Ovary (tissue), 9 donors: ENCODE results near the gene GRM8. TPM values are rescaled to one million over a fixed set of nuclear protein-coding genes. Genes with fewer than 3 reads are reported as not detected.

ENCODE experiments used
- DNase-seq, 5 donors: peaks; one replicate each; pipeline ENCODE4 v3.0.0-alpha.2; 2019 to 2020
- H3K27ac ChIP-seq, 2 donors: fragments of 200-600 bp; one replicate each; pipeline versions ENCODE4 v1.5.1 to v1.8.0; 2019 to 2022
- H3K27me3 ChIP-seq: fragments of 200-600 bp; one replicate; pipeline ENCODE4 v1.8.0; 2022
- H3K36me3 ChIP-seq: fragments of 200-600 bp; sonication (generic); one replicate; pipeline ENCODE4 v1.5.1; 2019
- H3K4me1 ChIP-seq: one replicate; pipeline ENCODE4 v1.8.1; 2013; ENCODE audit warnings: mild to moderate bottlenecking, moderate library complexity; ENCODE audit not compliant: insufficient read depth
- H3K4me3 ChIP-seq: fragments of 200-600 bp; sonication (generic); one replicate; pipeline ENCODE4 v1.5.1; 2017
- H3K9me3 ChIP-seq, 2 donors: fragments of 200-600 bp in 1 of 2; sonication (generic) in 1 of 2; one replicate each; pipeline versions ENCODE4 v1.5.1 to v1.8.1; 2013 to 2019; ENCODE audit warnings: mild to moderate bottlenecking in 1 of 2, moderate library complexity in 1 of 2
- EP300 ChIP-seq: sonication (generic); formaldehyde crosslinking; IDR thresholded peaks from one replicate; pipeline ENCODE4 v1.6.1; 2017; ENCODE audit warnings: antibody characterized with exemption
- POLR2A ChIP-seq: fragments of 450-650 bp; IDR thresholded peaks from one replicate; pipeline ENCODE4 v1.6.1; 2017; ENCODE audit warnings: antibody characterized with exemption, mild to moderate bottlenecking, moderate library complexity
- WGBS, 3 donors: extraction: QIAGEN DNeasy Blood & Tissue Kit in 1 of 3; methylation state at CpG; one replicate each; pipeline versions ENCODE4 v1.1.5 to v1.1.7; 2013 to 2017; 5-methylcytosine and 5-hydroxymethylcytosine counted together
- intact Hi-C, 4 donors: fragments of 100-400 bp; cut with DNase I; formaldehyde crosslinking; loops; one replicate each; pipeline versions ENCODE4 v1.11.0 to v1.15.1; 2022 to 2023
- polyA plus RNA-seq, 2 donors: library from polyadenylated mRNA; stranded (reverse); fragments of 200-250 nt in 1 of 2; fragments of 350-450 nt in 1 of 2; fragmentation: Illumina TruSeq in 1 of 2; extraction: RNeasy Lipid Tissue Mini Kit (QIAGEN cat#74804) in 1 of 2; gene quantifications; one replicate each; pipeline ENCODE4 v1.2.3, GENCODE V29; 2013 to 2014
- total RNA-seq, 7 donors: library from RNA; depleted of rRNA in 2 of 7; stranded (reverse); fragments of >200 nt in 2 of 7; fragmentation: NEBNext Ultra II Directional in 3 of 7; extraction: Animal tissue kit (Norgen Biotek cat#: 25700) in 3 of 7; gene quantifications; one replicate each; pipeline versions ENCODE4 v1.1.0 to v1.2.4, GENCODE V29; 2016 to 2023
- TF ChIP-seq, protein P1 (sequence below), 3 donors: fragments of 450-650 bp in 2 of 3; fragments of 200-600 bp in 1 of 3; IDR thresholded peaks; one replicate each; pipeline versions ENCODE4 v1.5.1 to v1.8.0; 2016 to 2022; ENCODE audit warnings: antibody characterized with exemption in 3 of 3, mild to moderate bottlenecking in 1 of 3
- donor health status: DM: no; HTN: no; CAD: no; lungs with moderate emphysema.
- donor health status: DM: no; HTN: no; CAD: no.
- donor health status: Bipolar disorder and iron deficiency.
- donor health status: DM: yes; HTN: yes; CAD: no.
- donor health status: DM: no; HTN: no; CAD: no.
- donor health status: DM: yes; HTN: yes; CAD: no.

GRM8 gene
- total and polyA plus RNA-seq, 9 donors = 0.38 to 4.0 (median 1.0) TPM; not detected in 1

DNA sequence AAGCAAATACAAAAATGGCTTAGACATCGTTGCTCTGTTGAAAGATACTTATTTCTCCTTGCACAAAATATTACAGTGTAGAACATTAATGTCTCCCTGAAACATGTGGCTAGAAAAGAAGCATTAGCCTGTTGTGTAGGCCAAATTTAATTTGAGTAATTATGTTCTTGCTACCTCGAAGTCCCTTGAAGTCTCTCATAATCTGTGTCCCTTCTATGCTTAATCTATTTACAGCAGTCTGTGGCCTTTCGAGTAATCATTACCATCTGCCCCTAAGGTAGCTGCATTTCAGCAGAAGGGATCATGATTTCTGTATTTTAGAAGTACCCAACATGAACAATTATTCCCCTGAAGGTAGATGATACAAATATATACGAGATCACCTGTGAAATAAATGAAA is 615.2 kb downstream of the GRM8 start:
- Histone ChIP-seq H3K9me3 (no peaks in the 10 kb centered on the region), H3K36me3 (no peaks in the 10 kb centered on the region), H3K27ac (no peak overlapping the region), H3K4me1 (no peaks in the 10 kb centered on the region), H3K27me3 (no peaks in the 10 kb centered on the region), H3K4me3 (no peak overlapping the region)
- WGBS, 3 donors = 79 to 83% (median 82%) methylated on average over 4 of the region's 4 CpGs
- intact Hi-C loops = no loop called here
- no peak for DNase-seq
- no peak for TF ChIP-seq POLR2A
- no peak for TF ChIP-seq EP300
- TF ChIP-seq, protein P1, sequence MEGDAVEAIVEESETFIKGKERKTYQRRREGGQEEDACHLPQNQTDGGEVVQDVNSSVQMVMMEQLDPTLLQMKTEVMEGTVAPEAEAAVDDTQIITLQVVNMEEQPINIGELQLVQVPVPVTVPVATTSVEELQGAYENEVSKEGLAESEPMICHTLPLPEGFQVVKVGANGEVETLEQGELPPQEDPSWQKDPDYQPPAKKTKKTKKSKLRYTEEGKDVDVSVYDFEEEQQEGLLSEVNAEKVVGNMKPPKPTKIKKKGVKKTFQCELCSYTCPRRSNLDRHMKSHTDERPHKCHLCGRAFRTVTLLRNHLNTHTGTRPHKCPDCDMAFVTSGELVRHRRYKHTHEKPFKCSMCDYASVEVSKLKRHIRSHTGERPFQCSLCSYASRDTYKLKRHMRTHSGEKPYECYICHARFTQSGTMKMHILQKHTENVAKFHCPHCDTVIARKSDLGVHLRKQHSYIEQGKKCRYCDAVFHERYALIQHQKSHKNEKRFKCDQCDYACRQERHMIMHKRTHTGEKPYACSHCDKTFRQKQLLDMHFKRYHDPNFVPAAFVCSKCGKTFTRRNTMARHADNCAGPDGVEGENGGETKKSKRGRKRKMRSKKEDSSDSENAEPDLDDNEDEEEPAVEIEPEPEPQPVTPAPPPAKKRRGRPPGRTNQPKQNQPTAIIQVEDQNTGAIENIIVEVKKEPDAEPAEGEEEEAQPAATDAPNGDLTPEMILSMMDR (IDR thresholded peaks at IDR 0.05) = no peak

DNA sequence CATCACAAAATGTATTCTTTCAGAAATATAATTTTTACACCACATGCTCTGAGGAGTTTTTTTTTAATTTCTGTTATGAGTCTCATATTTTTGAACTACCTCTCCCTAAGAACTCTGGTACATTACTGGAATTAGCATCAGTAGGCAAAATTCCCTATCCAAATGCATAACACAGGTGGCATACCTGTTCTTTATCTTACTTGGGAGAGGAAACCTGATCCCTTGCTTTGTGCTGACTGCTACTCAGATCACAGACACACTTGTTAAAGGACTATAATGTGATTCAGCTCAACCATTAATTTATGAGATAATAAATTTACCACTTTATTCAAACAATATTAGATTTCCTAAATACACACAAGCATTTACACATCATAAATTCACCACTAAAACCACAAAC is 617.2 kb downstream of the GRM8 start:
- Histone ChIP-seq H3K9me3 (no peaks in the 10 kb centered on the region), H3K4me3 (no peak overlapping the region), H3K27me3 (no peaks in the 10 kb centered on the region), H3K36me3 (no peaks in the 10 kb centered on the region), H3K27ac (no peak overlapping the region), H3K4me1 (no peaks in the 10 kb centered on the region)
- DNase-seq = no peak
- TF ChIP-seq, protein P1 (IDR thresholded peaks at IDR 0.05) = no peak
- TF ChIP-seq EP300 (no peak), POLR2A (no peak)
- intact Hi-C loops = no loop called here

DNA sequence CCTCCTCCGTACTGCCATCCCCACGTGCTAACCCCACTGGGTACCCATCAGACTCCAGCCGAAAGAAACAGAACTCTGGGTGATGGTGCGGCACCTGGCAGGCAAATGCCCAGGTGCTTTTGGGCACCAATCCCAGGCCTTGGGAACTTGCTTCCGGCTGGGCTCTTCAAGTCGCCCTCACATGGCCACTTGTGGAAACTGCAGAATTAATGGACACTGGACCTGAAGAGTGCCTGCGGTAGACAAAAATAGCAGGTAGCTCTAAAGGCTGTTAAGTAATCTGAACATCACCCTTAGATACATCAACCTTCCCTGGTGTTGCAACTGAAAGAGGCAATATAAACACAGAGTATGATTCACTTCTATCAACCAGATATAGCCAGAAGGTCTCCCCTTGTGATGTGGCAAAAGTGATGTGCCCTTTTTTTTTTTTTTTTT is 644.4 kb downstream of the GRM8 start:
- Histone ChIP-seq H3K4me1 (no peaks in the 10 kb centered on the region), H3K4me3 (no peak overlapping the region), H3K36me3 (no peaks in the 10 kb centered on the region), H3K9me3 (no peaks in the 10 kb centered on the region), H3K27me3 (no peaks in the 10 kb centered on the region), H3K27ac (no peak overlapping the region)
- WGBS, 3 donors = 60 to 64% (median 63%) methylated on average over 7 of the region's 7 CpGs
- DNase-seq = no peak
- intact Hi-C loops = no loop called here
- TF ChIP-seq, protein P1 (IDR thresholded peaks at IDR 0.05) = no peak
- TF ChIP-seq POLR2A = no peak
- no peak for TF ChIP-seq EP300

DNA sequence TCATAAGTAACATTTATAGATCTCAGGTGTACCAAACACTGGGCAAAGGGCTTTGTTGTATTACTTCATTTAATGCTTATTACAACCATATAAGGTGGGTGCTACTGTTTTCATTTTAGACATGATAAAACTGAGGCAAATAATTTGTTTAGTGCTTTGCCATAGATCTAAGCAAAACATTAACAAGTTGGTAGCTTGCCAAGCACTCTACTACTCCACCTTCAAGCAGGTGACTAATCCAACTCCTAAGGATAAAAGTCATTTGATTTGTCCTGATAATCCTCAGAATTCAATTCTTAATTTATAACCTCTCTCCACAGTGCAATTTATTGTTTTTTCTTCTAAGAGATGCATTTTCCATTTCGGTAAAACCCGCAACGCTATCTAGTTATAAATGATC is 646.4 kb downstream of the GRM8 start:
- 92 to 93% (median 93%) methylated on average over 3 of the region's 3 CpGs for WGBS, 3 donors
- Histone ChIP-seq H3K9me3 (no peaks in the 10 kb centered on the region), H3K4me1 (no peaks in the 10 kb centered on the region), H3K4me3 (no peak overlapping the region), H3K36me3 (no peaks in the 10 kb centered on the region), H3K27ac (no peak overlapping the region), H3K27me3 (no peaks in the 10 kb centered on the region)
- DNase-seq = no peak
- intact Hi-C loops = no loop called here
- TF ChIP-seq EP300 = no peak
- TF ChIP-seq POLR2A = no peak
- TF ChIP-seq, protein P1 (IDR thresholded peaks at IDR 0.05) = no peak

DNA sequence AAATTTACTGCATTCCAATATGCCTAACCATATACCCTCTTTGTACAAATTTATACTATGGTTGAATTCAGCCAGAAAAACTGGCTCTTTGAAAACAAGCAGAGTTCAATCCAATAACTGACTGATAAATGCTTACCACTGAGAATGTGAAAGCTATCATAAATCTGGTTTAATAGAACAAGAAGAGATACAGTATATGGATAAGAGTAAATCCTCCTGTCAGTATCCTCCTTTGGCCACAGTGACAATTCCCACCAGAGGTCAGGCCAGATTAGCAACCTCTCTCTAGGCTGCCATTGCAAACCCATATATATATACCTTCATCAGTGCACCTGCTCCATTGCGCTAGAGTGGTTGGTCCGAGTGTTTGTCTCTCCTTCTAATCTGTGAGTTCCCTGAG is 647.2 kb downstream of the GRM8 start:
- H3K4me3 ChIP-seq = no peak overlapping the region
- no peaks in the 10 kb centered on the region for H3K27me3 ChIP-seq
- TF ChIP-seq, protein P1 (IDR thresholded peaks at IDR 0.05) = no peak
- TF ChIP-seq EP300 (no peak), POLR2A (no peak)
- intact Hi-C loops = no loop called here
- WGBS, 3 donors = 85 to 93% (median 86%) methylated on average over 2 of the region's 2 CpGs
- no peak overlapping the region for H3K27ac ChIP-seq
- H3K36me3 ChIP-seq = no peaks in the 10 kb centered on the region
- no peak for DNase-seq
- H3K9me3 ChIP-seq = no peaks in the 10 kb centered on the region
- no peaks in the 10 kb centered on the region for H3K4me1 ChIP-seq
